Measurements from ENCODE around the gene CLEC3B. TPM values are rescaled to one million over a fixed set of nuclear protein-coding genes. Genes with fewer than 3 reads are reported as not detected.

Gene CLEC3B
- total RNA-seq, 2 experiments from 2014 or later = 0.34 to 0.36 TPM

DNA sequence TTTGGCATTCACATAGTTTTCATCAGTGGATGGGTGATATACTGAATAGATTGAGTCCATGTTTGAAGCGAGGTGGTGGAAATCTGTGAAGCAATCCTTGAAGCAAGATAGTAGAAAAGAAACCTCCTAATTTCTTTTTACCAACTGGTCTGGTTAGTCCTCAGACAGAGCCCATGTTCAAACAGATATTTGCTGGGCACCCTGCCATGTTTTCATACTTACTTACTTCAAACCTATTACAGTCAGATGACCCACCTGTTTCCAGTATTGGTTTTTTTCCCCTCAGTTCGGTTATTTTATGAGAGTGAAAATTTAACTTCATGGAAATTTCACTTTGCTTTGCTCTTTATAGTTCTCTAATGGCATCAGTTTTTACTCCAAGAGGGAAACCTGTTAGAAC lies 26.3 kb upstream of the CLEC3B start:
- no peak overlapping the region for H3K27ac ChIP-seq (ENCODE audit: low read depth in 1 of 2, low read length in 2 of 2)
- no peak overlapping the region for H3K4me3 Mint-ChIP-seq
- no peaks in the 10 kb centered on the region for H3K27me3 ChIP-seq (ENCODE audit: control insufficient read depth in 1 of 2, insufficient read depth in 2 of 2, low read length in 2 of 2)
- H3K4me1 ChIP-seq (ENCODE audit: insufficient read depth, low read length) = peaks cover 14% of the 10 kb centered on the region
- H3K4me1 Mint-ChIP-seq (ENCODE audit: low read depth) = peaks cover 39% of the 10 kb centered on the region
- peak overlapping the region; percentile 20 for H3K27ac Mint-ChIP-seq
- peaks cover 65% of the 10 kb centered on the region for H3K36me3 ChIP-seq (ENCODE audit: insufficient read depth, low read length)
- no peak overlapping the region for H3K4me3 ChIP-seq (ENCODE audit: low read length)
- no peaks in the 10 kb centered on the region for H3K27me3 Mint-ChIP-seq
- no peak for ATAC-seq (ENCODE audit: poor library complexity)
- no peak for DNase-seq
- TF ChIP-seq, protein P1, sequence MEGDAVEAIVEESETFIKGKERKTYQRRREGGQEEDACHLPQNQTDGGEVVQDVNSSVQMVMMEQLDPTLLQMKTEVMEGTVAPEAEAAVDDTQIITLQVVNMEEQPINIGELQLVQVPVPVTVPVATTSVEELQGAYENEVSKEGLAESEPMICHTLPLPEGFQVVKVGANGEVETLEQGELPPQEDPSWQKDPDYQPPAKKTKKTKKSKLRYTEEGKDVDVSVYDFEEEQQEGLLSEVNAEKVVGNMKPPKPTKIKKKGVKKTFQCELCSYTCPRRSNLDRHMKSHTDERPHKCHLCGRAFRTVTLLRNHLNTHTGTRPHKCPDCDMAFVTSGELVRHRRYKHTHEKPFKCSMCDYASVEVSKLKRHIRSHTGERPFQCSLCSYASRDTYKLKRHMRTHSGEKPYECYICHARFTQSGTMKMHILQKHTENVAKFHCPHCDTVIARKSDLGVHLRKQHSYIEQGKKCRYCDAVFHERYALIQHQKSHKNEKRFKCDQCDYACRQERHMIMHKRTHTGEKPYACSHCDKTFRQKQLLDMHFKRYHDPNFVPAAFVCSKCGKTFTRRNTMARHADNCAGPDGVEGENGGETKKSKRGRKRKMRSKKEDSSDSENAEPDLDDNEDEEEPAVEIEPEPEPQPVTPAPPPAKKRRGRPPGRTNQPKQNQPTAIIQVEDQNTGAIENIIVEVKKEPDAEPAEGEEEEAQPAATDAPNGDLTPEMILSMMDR (IDR thresholded peaks at IDR 0.05) = no peak
- ChIA-PET CTCF (no interaction called here), POLR2A (no interaction called here)
- H3K36me3 Mint-ChIP-seq (ENCODE audit: low read depth) = peaks cover 97% of the 10 kb centered on the region
- H3K9me3 ChIP-seq (ENCODE audit: control insufficient read depth in 1 of 2, insufficient read depth in 1 of 2, low read length in 2 of 2) = no peaks in the 10 kb centered on the region
- no peaks in the 10 kb centered on the region for H3K9me3 Mint-ChIP-seq
- intact Hi-C loops (cut with DNase I, micrococcal nuclease) = no loop called here

DNA sequence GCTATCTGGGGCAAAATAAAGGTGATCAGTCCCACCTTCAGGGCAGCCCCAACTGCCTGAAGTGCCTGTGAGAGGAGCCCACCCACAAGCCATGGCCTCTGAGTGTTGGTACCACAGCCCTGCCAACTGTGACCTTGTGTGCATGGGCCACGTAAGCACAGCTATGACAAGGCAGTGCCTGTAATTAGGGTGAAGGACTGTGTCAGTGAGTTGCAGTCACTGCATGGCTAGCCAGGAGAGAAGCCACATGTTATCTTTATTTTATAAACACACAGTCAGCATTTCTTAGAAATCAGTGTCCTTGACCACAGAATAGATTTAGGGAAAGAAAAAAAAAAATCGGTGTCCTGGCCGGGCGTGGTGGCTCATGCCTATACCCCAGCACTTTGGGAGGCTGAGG lies 25.3 kb upstream of the CLEC3B start:
- Histone ChIP-seq H3K27ac (ENCODE audit: low read depth in 1 of 2, low read length in 2 of 2) (no peak overlapping the region), H3K4me3 (ENCODE audit: low read length) (no peak overlapping the region), H3K4me1 (ENCODE audit: insufficient read depth, low read length) (peaks cover 22% of the 10 kb centered on the region), H3K9me3 (ENCODE audit: control insufficient read depth in 1 of 2, insufficient read depth in 1 of 2, low read length in 2 of 2) (no peaks in the 10 kb centered on the region), H3K36me3 (ENCODE audit: insufficient read depth, low read length) (peaks cover 65% of the 10 kb centered on the region), H3K27me3 (ENCODE audit: control insufficient read depth in 1 of 2, insufficient read depth in 2 of 2, low read length in 2 of 2) (no peaks in the 10 kb centered on the region)
- no peak for ATAC-seq (ENCODE audit: poor library complexity)
- Mint-ChIP-seq H3K9me3 (no peaks in the 10 kb centered on the region), H3K4me1 (ENCODE audit: low read depth) (peaks cover 43% of the 10 kb centered on the region), H3K27me3 (no peaks in the 10 kb centered on the region), H3K36me3 (ENCODE audit: low read depth) (peaks cover 97% of the 10 kb centered on the region), H3K4me3 (no peak overlapping the region), H3K27ac (no peak overlapping the region)
- TF ChIP-seq, protein P1 (IDR thresholded peaks at IDR 0.05) = no peak
- ChIA-PET POLR2A (interaction anchor here (1.6 kb wide), 1 partner anchor 25 kb away, joined by 4 read pairs; the partner anchor contains the start of genes EXOSC7 and ZDHHC3), CTCF (no interaction called here)
- DNase-seq = no peak
- intact Hi-C loops (cut with DNase I, micrococcal nuclease) = no loop called here

DNA sequence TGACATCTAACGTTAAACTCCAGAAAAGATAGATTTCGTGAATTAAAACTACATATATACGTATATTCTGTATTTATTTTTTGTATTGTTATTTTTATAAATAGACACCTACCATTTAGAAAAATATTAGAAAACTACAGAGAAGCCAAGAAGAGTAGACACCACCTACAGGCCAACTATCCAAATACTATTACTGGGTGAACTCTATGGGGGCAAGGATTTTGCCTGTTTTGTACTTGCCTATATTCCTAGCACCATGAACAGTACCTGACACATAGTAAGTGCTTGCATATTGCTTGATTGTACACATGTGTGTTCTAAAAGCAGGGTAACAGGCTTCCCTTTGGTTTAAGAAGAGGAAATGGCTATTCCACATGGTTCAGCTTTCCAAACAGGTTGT lies 24.4 kb upstream of the CLEC3B start:
- POLR2A ChIA-PET = interaction anchor here (1.6 kb wide), 1 partner anchor 26 kb away, joined by 4 read pairs; the partner anchor contains the start of genes EXOSC7 and ZDHHC3
- H3K27me3 Mint-ChIP-seq = no peaks in the 10 kb centered on the region
- no peak for DNase-seq
- peaks cover 56% of the 10 kb centered on the region for H3K36me3 ChIP-seq (ENCODE audit: insufficient read depth, low read length)
- H3K36me3 Mint-ChIP-seq (ENCODE audit: low read depth) = peaks cover 90% of the 10 kb centered on the region
- no peaks in the 10 kb centered on the region for H3K9me3 Mint-ChIP-seq
- CTCF ChIA-PET = interaction anchor here (0.7 kb wide), 1 partner anchor 17 kb away, joined by 3 read pairs; no protein-coding TSS in a partner anchor
- no peak for ATAC-seq (ENCODE audit: poor library complexity)
- peaks cover 36% of the 10 kb centered on the region for H3K4me1 Mint-ChIP-seq (ENCODE audit: low read depth)
- H3K4me3 ChIP-seq (ENCODE audit: low read length) = no peak overlapping the region
- no peak overlapping the region for H3K4me3 Mint-ChIP-seq
- H3K27ac ChIP-seq (ENCODE audit: low read depth in 1 of 2, low read length in 2 of 2) = no peak overlapping the region
- no peaks in the 10 kb centered on the region for H3K27me3 ChIP-seq (ENCODE audit: control insufficient read depth in 1 of 2, insufficient read depth in 2 of 2, low read length in 2 of 2)
- no peak overlapping the region for H3K27ac Mint-ChIP-seq
- intact Hi-C loops (cut with DNase I, micrococcal nuclease) = no loop called here
- TF ChIP-seq, protein P1 (IDR thresholded peaks at IDR 0.05) = no peak
- no peaks in the 10 kb centered on the region for H3K9me3 ChIP-seq (ENCODE audit: control insufficient read depth in 1 of 2, insufficient read depth in 1 of 2, low read length in 2 of 2)
- peaks cover 30% of the 10 kb centered on the region for H3K4me1 ChIP-seq (ENCODE audit: insufficient read depth, low read length)
